Uterus (tissue), 4 donors: ENCODE measurements around the gene OPCML. TPM values are rescaled to one million over a fixed set of nuclear protein-coding genes. Genes with fewer than 3 reads are reported as not detected.

Experiments
- DNase-seq, 2 donors: peaks; one replicate each; pipeline ENCODE4 v3.0.0-alpha.2; 2019 to 2020
- H3K27ac ChIP-seq, 2 donors: fragments of 200-600 bp; sonication (generic); 1 replicate in 1 of 2; 2 replicates in 1 of 2; pipeline ENCODE4 v1.5.1; 2016 to 2018
- H3K27me3 ChIP-seq, 2 donors: fragments of 200-600 bp; sonication (generic); one replicate each; pipeline ENCODE4 v1.5.1; 2018 to 2019; ENCODE audit warnings: control low read depth in 1 of 2
- H3K36me3 ChIP-seq, 2 donors: fragments of 200-600 bp; sonication (generic); one replicate each; pipeline ENCODE4 v1.5.1; 2019; ENCODE audit warnings: control low read depth in 1 of 2
- H3K4me1 ChIP-seq, 2 donors: fragments of 200-600 bp; sonication (generic); one replicate each; pipeline ENCODE4 v1.5.1; 2018 to 2019; ENCODE audit warnings: control low read depth in 1 of 2
- H3K4me3 ChIP-seq, 2 donors: fragments of 200-600 bp; sonication (generic); 1 replicate in 1 of 2; 2 replicates in 1 of 2; pipeline ENCODE4 v1.5.1; 2018 to 2019; ENCODE audit warnings: mild to moderate bottlenecking in 1 of 2
- H3K9me3 ChIP-seq, 2 donors: fragments of 200-600 bp; sonication (generic); one replicate each; pipeline ENCODE4 v1.5.1; 2019; ENCODE audit warnings: control low read depth in 1 of 2
- CTCF ChIP-seq, 4 experiments: fragments of 200-600 bp in 2 of 4; fragments of 450-650 bp in 2 of 4; sonication (generic) in 2 of 4; IDR thresholded peaks; one replicate each; pipeline ENCODE4 v1.5.1; 2016 to 2019; ENCODE audit warnings: antibody characterized with exemption in 4 of 4, mild to moderate bottlenecking in 2 of 4, moderate library complexity in 1 of 4
- POLR2A ChIP-seq, 2 donors: fragments of 450-650 bp; IDR thresholded peaks; one replicate each; pipeline ENCODE4 v1.6.1; 2016; ENCODE audit warnings: antibody characterized with exemption in 2 of 2, mild to moderate bottlenecking in 1 of 2, moderate library complexity in 1 of 2
- intact Hi-C: fragments of 100-400 bp; cut with DNase I; formaldehyde crosslinking; loops from one replicate; pipeline ENCODE4 v1.15.1; 2023; ENCODE audit warnings: low total_unique reads
- total RNA-seq, 4 donors: library from RNA; depleted of rRNA in 3 of 4; stranded (reverse); fragments of >200 nt in 3 of 4; gene quantifications; one replicate each; pipeline versions ENCODE4 v1.1.0 to v1.2.4, GENCODE V29; 2014 to 2023
- donor health status: DM: yes; HTN: yes; CAD: no.

OPCML gene
- total RNA-seq, 4 donors from 2014 or later: under 0.01 to 3.9 (median 1.7) TPM

- Histone ChIP-seq H3K27ac (no peak overlapping the region), H3K27me3 (no peaks in the 10 kb centered on the region), H3K36me3 (no peaks in the 10 kb centered on the region), H3K9me3 (no peaks in the 10 kb centered on the region), H3K4me1 (no peaks in the 10 kb centered on the region), H3K4me3 (no peak overlapping the region)
- TF ChIP-seq POLR2A (IDR thresholded peaks at IDR 0.05): no peak
- TF ChIP-seq CTCF (IDR thresholded peaks at IDR 0.05): no peak
- intact Hi-C loops: no loop called here
- DNase-seq: no peak
Observed at GRCh38 chr11:133176748-133177147, 355.6 kb downstream of the OPCML start.

- Histone ChIP-seq H3K27ac (no peak overlapping the region), H3K27me3 (no peaks in the 10 kb centered on the region), H3K9me3 (no peaks in the 10 kb centered on the region), H3K4me3 (no peak overlapping the region), H3K4me1 (no peaks in the 10 kb centered on the region), H3K36me3 (no peaks in the 10 kb centered on the region)
- intact Hi-C loops: no loop called here
- no peak for DNase-seq
- TF ChIP-seq POLR2A (IDR thresholded peaks at IDR 0.05) (no peak), CTCF (IDR thresholded peaks at IDR 0.05) (no peak)
Observed at GRCh38 chr11:133175103-133175502, 357.2 kb downstream of the OPCML start.

- Histone ChIP-seq H3K27ac (no peak overlapping the region), H3K4me3 (no peak overlapping the region), H3K36me3 (no peaks in the 10 kb centered on the region), H3K27me3 (no peaks in the 10 kb centered on the region), H3K9me3 (no peaks in the 10 kb centered on the region), H3K4me1 (no peaks in the 10 kb centered on the region)
- TF ChIP-seq CTCF (IDR thresholded peaks at IDR 0.05): no peak
- no peak for TF ChIP-seq POLR2A (IDR thresholded peaks at IDR 0.05)
- no peak for DNase-seq
- intact Hi-C loops: no loop called here
Observed at GRCh38 chr11:133173810-133174412, 358.4 kb downstream of the OPCML start.

- no peaks in the 10 kb centered on the region for H3K36me3 ChIP-seq
- H3K27ac ChIP-seq: no peak overlapping the region
- no peak for DNase-seq
- H3K9me3 ChIP-seq: no peaks in the 10 kb centered on the region
- no peaks in the 10 kb centered on the region for H3K27me3 ChIP-seq
- intact Hi-C loops: no loop called here
- TF ChIP-seq POLR2A (IDR thresholded peaks at IDR 0.05) (no peak), CTCF (IDR thresholded peaks at IDR 0.05) (no peak)
- H3K4me1 ChIP-seq: no peaks in the 10 kb centered on the region
- no peak overlapping the region for H3K4me3 ChIP-seq
Observed at GRCh38 chr11:133172349-133172748, 360.0 kb downstream of the OPCML start.

- intact Hi-C loops: no loop called here
- Histone ChIP-seq H3K27me3 (no peaks in the 10 kb centered on the region), H3K4me1 (no peaks in the 10 kb centered on the region), H3K27ac (no peak overlapping the region), H3K36me3 (no peaks in the 10 kb centered on the region), H3K9me3 (no peaks in the 10 kb centered on the region), H3K4me3 (no peak overlapping the region)
- DNase-seq: no peak
- no peak for TF ChIP-seq POLR2A (IDR thresholded peaks at IDR 0.05)
Observed at GRCh38 chr11:133171374-133171773, 360.9 kb downstream of the OPCML start.

- intact Hi-C loops: no loop called here
- no peaks in the 10 kb centered on the region for H3K36me3 ChIP-seq
- H3K4me3 ChIP-seq: no peak overlapping the region
- DNase-seq: no peak
- H3K9me3 ChIP-seq: no peaks in the 10 kb centered on the region
- no peaks in the 10 kb centered on the region for H3K27me3 ChIP-seq
- TF ChIP-seq CTCF (IDR thresholded peaks at IDR 0.05) (no peak), POLR2A (IDR thresholded peaks at IDR 0.05) (no peak)
- no peaks in the 10 kb centered on the region for H3K4me1 ChIP-seq
- H3K27ac ChIP-seq: no peak overlapping the region
Observed at GRCh38 chr11:133168016-133168415, 364.3 kb downstream of the OPCML start.
